ENCODE data around the gene HOXC9. TPM values are rescaled to one million over a fixed set of nuclear protein-coding genes. Genes with fewer than 3 reads are reported as not detected.

The HOXC9 gene
- total RNA-seq, 2 experiments from 2014 or later: not detected

GRCh38 chr12:54024581-54025305 lies 24.8 kb downstream of the HOXC9 start:
- intact Hi-C loops (cut with micrococcal nuclease): no loop called here
- Mint-ChIP-seq H3K9me3 (no peaks in the 10 kb centered on the region), H3K4me1 (ENCODE audit: low read depth) (peaks cover 23% of the 10 kb centered on the region), H3K36me3 (ENCODE audit: low read depth) (no peaks in the 10 kb centered on the region), H3K4me3 (no peak overlapping the region), H3K27ac (no peak overlapping the region), H3K27me3 (ENCODE audit: low read depth) (peaks cover 82% of the 10 kb centered on the region)
- CTCF ChIA-PET: interaction anchor here (0.7 to 2.2 kb wide), 4 partner anchors 7 to 184 kb away, joined by 3 to 9 read pairs (median 4); no protein-coding TSS in a partner anchor
- no peak for DNase-seq

GRCh38 chr12:54025499-54026405 lies 25.8 kb downstream of the HOXC9 start:
- Mint-ChIP-seq H3K36me3 (ENCODE audit: low read depth) (no peaks in the 10 kb centered on the region), H3K9me3 (no peaks in the 10 kb centered on the region), H3K27me3 (ENCODE audit: low read depth) (peaks cover 79% of the 10 kb centered on the region), H3K4me3 (no peak overlapping the region), H3K27ac (no peak overlapping the region), H3K4me1 (ENCODE audit: low read depth) (peaks cover 22% of the 10 kb centered on the region)
- intact Hi-C loops (cut with micrococcal nuclease): no loop called here
- DNase-seq: no peak
- CTCF ChIA-PET: interaction anchor here (1.1 to 1.2 kb wide), 2 partner anchors 20 to 29 kb away, joined by 3 to 4 read pairs; no protein-coding TSS in a partner anchor

- intact Hi-C loops (cut with micrococcal nuclease): no loop called here
- DNase-seq: no peak
- H3K4me1 Mint-ChIP-seq (ENCODE audit: low read depth): peaks cover 21% of the 10 kb centered on the region
- no peak overlapping the region for H3K4me3 Mint-ChIP-seq
- H3K27ac Mint-ChIP-seq: no peak overlapping the region
- H3K27me3 Mint-ChIP-seq (ENCODE audit: low read depth): peaks cover 81% of the 10 kb centered on the region
- CTCF ChIA-PET: interaction anchor here (1.1 to 2.1 kb wide), 3 partner anchors 30 to 181 kb away, joined by 3 to 11 read pairs (median 4); no protein-coding TSS in a partner anchor
- H3K9me3 Mint-ChIP-seq: no peaks in the 10 kb centered on the region
- no peaks in the 10 kb centered on the region for H3K36me3 Mint-ChIP-seq (ENCODE audit: low read depth)
These were observed 26.9 kb downstream of the HOXC9 start for GRCh38 chr12:54026640-54027441.

- H3K27me3 Mint-ChIP-seq (ENCODE audit: low read depth): peaks cover 80% of the 10 kb centered on the region
- intact Hi-C loops (cut with micrococcal nuclease): no loop called here
- no peak for DNase-seq
- no peak overlapping the region for H3K4me3 Mint-ChIP-seq
- no peak overlapping the region for H3K27ac Mint-ChIP-seq
- CTCF ChIA-PET: interaction anchor here (1.1 to 2.1 kb wide), 3 partner anchors 165 to 187 kb away, joined by 4 to 11 read pairs (median 4); no protein-coding TSS in a partner anchor
- peaks cover 21% of the 10 kb centered on the region for H3K4me1 Mint-ChIP-seq (ENCODE audit: low read depth)
- H3K36me3 Mint-ChIP-seq (ENCODE audit: low read depth): no peaks in the 10 kb centered on the region
- no peaks in the 10 kb centered on the region for H3K9me3 Mint-ChIP-seq
These were observed 27.5 kb downstream of the HOXC9 start for GRCh38 chr12:54027442-54027786.

- H3K4me3 Mint-ChIP-seq: no peak within 1 kb of the TSS
- peaks cover 28% of the 10 kb centered on the region for H3K4me1 Mint-ChIP-seq (ENCODE audit: low read depth)
- no peaks in the 10 kb centered on the region for H3K36me3 Mint-ChIP-seq (ENCODE audit: low read depth)
- CTCF ChIA-PET: interaction anchor here (1.1 to 2.1 kb wide), 5 partner anchors 13 to 186 kb away, joined by 3 to 11 read pairs (median 4); no protein-coding TSS in a partner anchor
- no peak within 1 kb of the TSS for H3K27ac Mint-ChIP-seq
- peaks cover 79% of the 10 kb centered on the region for H3K27me3 Mint-ChIP-seq (ENCODE audit: low read depth)
- no peaks in the 10 kb centered on the region for H3K9me3 Mint-ChIP-seq
- DNase-seq: no peak
- intact Hi-C loops (cut with micrococcal nuclease): no loop called here
These were observed 28.6 kb downstream of the HOXC9 start, which contains the start of gene HOXC6 for GRCh38 chr12:54028314-54029201. TSS of gene HOXC6 (plus strand) at chr12:54028440. CDS start at chr12:54028522, 82 bp downstream.

- Mint-ChIP-seq H3K27ac (no peak overlapping the region), H3K27me3 (ENCODE audit: low read depth) (peaks cover 76% of the 10 kb centered on the region), H3K4me3 (no peak overlapping the region), H3K4me1 (ENCODE audit: low read depth) (peaks cover 31% of the 10 kb centered on the region), H3K9me3 (no peaks in the 10 kb centered on the region), H3K36me3 (ENCODE audit: low read depth) (no peaks in the 10 kb centered on the region)
- DNase-seq: no peak
- intact Hi-C loops (cut with micrococcal nuclease): loop anchor here (5.0 kb wide), 1 partner anchor 53 kb away; no protein-coding TSS in a partner anchor
- CTCF ChIA-PET: interaction anchor here (0.7 to 5.2 kb wide), 6 partner anchors 21 to 176 kb away, joined by 3 to 113 read pairs (median 4); partner anchors contain the start of genes HOXC8 and SMUG1
These were observed 29.8 kb downstream of the HOXC9 start for GRCh38 chr12:54029529-54030441.

GRCh38 chr12:54030442-54030801 lies 30.5 kb downstream of the HOXC9 start:
- intact Hi-C loops (cut with micrococcal nuclease): loop anchor here (5.0 kb wide), 1 partner anchor 52 kb away; no protein-coding TSS in a partner anchor
- H3K27me3 Mint-ChIP-seq (ENCODE audit: low read depth): peaks cover 79% of the 10 kb centered on the region
- H3K9me3 Mint-ChIP-seq: no peaks in the 10 kb centered on the region
- no peak overlapping the region for H3K27ac Mint-ChIP-seq
- no peak for DNase-seq
- no peaks in the 10 kb centered on the region for H3K36me3 Mint-ChIP-seq (ENCODE audit: low read depth)
- H3K4me3 Mint-ChIP-seq: no peak overlapping the region
- peaks cover 33% of the 10 kb centered on the region for H3K4me1 Mint-ChIP-seq (ENCODE audit: low read depth)
- CTCF ChIA-PET: interaction anchor here (0.7 to 5.2 kb wide), 5 partner anchors 22 to 170 kb away, joined by 3 to 113 read pairs (median 24); partner anchors contain the start of genes HOXC8 and SMUG1

GRCh38 chr12:54030889-54031471 lies 31.0 kb downstream of the HOXC9 start:
- CTCF ChIA-PET: interaction anchor here (0.6 to 5.2 kb wide), 10 partner anchors 15 to 177 kb away, joined by 3 to 113 read pairs (median 12); partner anchors contain the start of genes HOXC10, HOXC8 and SMUG1
- H3K27me3 Mint-ChIP-seq (ENCODE audit: low read depth): peaks cover 78% of the 10 kb centered on the region
- H3K27ac Mint-ChIP-seq: no peak overlapping the region
- H3K36me3 Mint-ChIP-seq (ENCODE audit: low read depth): no peaks in the 10 kb centered on the region
- intact Hi-C loops (cut with micrococcal nuclease): loop anchor here (5.0 kb wide), 1 partner anchor 51 kb away; no protein-coding TSS in a partner anchor
- no peak overlapping the region for H3K4me3 Mint-ChIP-seq
- no peak for DNase-seq
- no peaks in the 10 kb centered on the region for H3K9me3 Mint-ChIP-seq
- H3K4me1 Mint-ChIP-seq (ENCODE audit: low read depth): peaks cover 33% of the 10 kb centered on the region

- no peak for DNase-seq
- no peaks in the 10 kb centered on the region for H3K36me3 Mint-ChIP-seq (ENCODE audit: low read depth)
- CTCF ChIA-PET: interaction anchor here (0.9 to 5.2 kb wide), 16 partner anchors 8 to 177 kb away, joined by 3 to 113 read pairs (median 10); partner anchors contain the start of genes HOXC10, HOXC8 and SMUG1
- H3K27ac Mint-ChIP-seq: no peak overlapping the region
- peaks cover 77% of the 10 kb centered on the region for H3K27me3 Mint-ChIP-seq (ENCODE audit: low read depth)
- no peaks in the 10 kb centered on the region for H3K9me3 Mint-ChIP-seq
- intact Hi-C loops (cut with micrococcal nuclease): loop anchor here (5.0 kb wide), 1 partner anchor 51 kb away; no protein-coding TSS in a partner anchor
- peaks cover 33% of the 10 kb centered on the region for H3K4me1 Mint-ChIP-seq (ENCODE audit: low read depth)
- no peak overlapping the region for H3K4me3 Mint-ChIP-seq
These were observed 31.5 kb downstream of the HOXC9 start for GRCh38 chr12:54031480-54031879.
